Neural crest cell (in vitro differentiated cells): ENCODE measurements around the gene NEK11. TPM values are rescaled to one million over a fixed set of nuclear protein-coding genes. Genes with fewer than 3 reads are reported as not detected.

Experiments
- DNase-seq: peaks from one replicate; pipeline ENCODE4 v3.0.0; 2021; ENCODE audit warnings: low read depth, mixed read lengths, low spot score
- H3K27ac Mint-ChIP-seq: one replicate; pipeline ENCODE4 v1.8.0; 2021; ENCODE audit warnings: mild to moderate bottlenecking, mixed read lengths; ENCODE audit not compliant: unreplicated experiment
- H3K27me3 Mint-ChIP-seq: 2 replicates; pipeline ENCODE4 v1.8.0; 2021; ENCODE audit warnings: low read depth, mild to moderate bottlenecking, mixed read lengths
- H3K36me3 Mint-ChIP-seq: 2 replicates; pipeline ENCODE4 v1.8.0; 2021; ENCODE audit warnings: low read depth, mild to moderate bottlenecking, mixed read lengths
- H3K4me1 Mint-ChIP-seq: 2 replicates; pipeline ENCODE4 v1.8.0; 2021; ENCODE audit warnings: mixed read lengths
- H3K4me3 Mint-ChIP-seq: one replicate; pipeline ENCODE4 v1.8.0; 2021; ENCODE audit warnings: mild to moderate bottlenecking, mixed read lengths
- H3K9me3 Mint-ChIP-seq: 2 replicates; pipeline ENCODE4 v1.8.0; 2021; ENCODE audit warnings: mixed read lengths
- CTCF ChIP-seq: fragments of 200-600 bp; sonication (generic); conservative IDR thresholded peaks from 2 replicates; pipeline ENCODE4 v1.5.0; 2021; ENCODE audit warnings: antibody characterized with exemption, mild to moderate bottlenecking
- total RNA-seq: library from RNA; stranded (reverse); gene quantifications from 2 replicates; pipeline ENCODE4 v1.2.1, GENCODE V29; 2021

NEK11 gene
- total RNA-seq, 1 donor from 2014 or later: 4.9 TPM

GRCh38 chr3:131279577-131279976, 252.9 kb downstream of the NEK11 start:
- Mint-ChIP-seq H3K9me3 (no peaks in the 10 kb centered on the region), H3K36me3 (no peaks in the 10 kb centered on the region), H3K4me1 (no peaks in the 10 kb centered on the region), H3K27ac (no peak overlapping the region), H3K4me3 (no peak overlapping the region), H3K27me3 (no peaks in the 10 kb centered on the region)
- no peak for DNase-seq
- no peak for TF ChIP-seq CTCF

- Mint-ChIP-seq H3K4me3 (no peak overlapping the region), H3K27me3 (no peaks in the 10 kb centered on the region)
- no peak for TF ChIP-seq CTCF
Measured at GRCh38 chr3:131282379-131282778, 255.7 kb downstream of the NEK11 start.

GRCh38 chr3:131282967-131283366, 256.3 kb downstream of the NEK11 start:
- no peak for DNase-seq
- Mint-ChIP-seq H3K4me3 (no peak overlapping the region), H3K4me1 (no peaks in the 10 kb centered on the region), H3K9me3 (no peaks in the 10 kb centered on the region), H3K27me3 (no peaks in the 10 kb centered on the region), H3K27ac (no peak overlapping the region), H3K36me3 (peaks cover 2% of the 10 kb centered on the region)
- TF ChIP-seq CTCF: no peak

More at GRCh38 chr3:131282379-131282778, 255.7 kb downstream of the NEK11 start:
- no peak for DNase-seq
- Mint-ChIP-seq H3K36me3 (peaks cover 2% of the 10 kb centered on the region), H3K27ac (no peak overlapping the region), H3K4me1 (no peaks in the 10 kb centered on the region), H3K9me3 (no peaks in the 10 kb centered on the region)

- H3K36me3 Mint-ChIP-seq: peaks cover 2% of the 10 kb centered on the region
Measured at GRCh38 chr3:131283862-131284261, 257.2 kb downstream of the NEK11 start.

GRCh38 chr3:131284302-131284701, 257.6 kb downstream of the NEK11 start:
- DNase-seq: no peak
- Mint-ChIP-seq H3K27ac (no peak overlapping the region), H3K4me1 (no peaks in the 10 kb centered on the region), H3K4me3 (no peak overlapping the region), H3K27me3 (no peaks in the 10 kb centered on the region), H3K9me3 (no peaks in the 10 kb centered on the region), H3K36me3 (peaks cover 2% of the 10 kb centered on the region)
- TF ChIP-seq CTCF: no peak

More at GRCh38 chr3:131283862-131284261, 257.2 kb downstream of the NEK11 start:
- H3K4me1 Mint-ChIP-seq: no peaks in the 10 kb centered on the region
- no peak overlapping the region for H3K27ac Mint-ChIP-seq
- TF ChIP-seq CTCF: no peak
- no peak for DNase-seq
- H3K27me3 Mint-ChIP-seq: no peaks in the 10 kb centered on the region
- H3K4me3 Mint-ChIP-seq: no peak overlapping the region
- no peaks in the 10 kb centered on the region for H3K9me3 Mint-ChIP-seq

GRCh38 chr3:131285456-131285855, 258.8 kb downstream of the NEK11 start:
- no peak for TF ChIP-seq CTCF
- H3K27ac Mint-ChIP-seq: no peak overlapping the region
- no peaks in the 10 kb centered on the region for H3K27me3 Mint-ChIP-seq
- H3K4me3 Mint-ChIP-seq: no peak overlapping the region
- no peaks in the 10 kb centered on the region for H3K4me1 Mint-ChIP-seq
- DNase-seq: no peak
- peaks cover 2% of the 10 kb centered on the region for H3K36me3 Mint-ChIP-seq
- no peaks in the 10 kb centered on the region for H3K9me3 Mint-ChIP-seq
